Mesendoderm (in vitro differentiated cells): ENCODE data around the gene MANBA.

Experiments
- DNase-seq: peaks from one replicate; pipeline ENCODE4 v3.0.0; 2013
- H2AK5ac ChIP-seq: 2 replicates; pipeline ENCODE4 v1.6.1; 2013; ENCODE audit warnings: low read length, inconsistent platforms
- H2BK120ac ChIP-seq: 2 replicates; pipeline ENCODE4 v1.6.1; 2013; ENCODE audit warnings: low read depth, mild to moderate bottlenecking, low read length, moderate library complexity, mixed read lengths
- H2BK15ac ChIP-seq: replicated peaks from 2 replicates; pipeline ENCODE4 v1.6.1; 2013; ENCODE audit warnings: low read depth, mild to moderate bottlenecking, moderate library complexity
- H2BK5ac ChIP-seq: 2 replicates; pipeline ENCODE4 v1.6.1; 2013; ENCODE audit warnings: low read length, inconsistent platforms
- H3K18ac ChIP-seq: 2 replicates; pipeline ENCODE4 v1.6.1; 2013; ENCODE audit warnings: mild to moderate bottlenecking, low read length, mixed read lengths
- H3K23ac ChIP-seq: one replicate; pipeline ENCODE4 v1.6.1; 2013; ENCODE audit warnings: low read length
- H3K27ac ChIP-seq: 2 replicates; pipeline ENCODE4 v1.5.1; 2013; ENCODE audit warnings: low read depth, mild to moderate bottlenecking, inconsistent platforms, low read length, moderate library complexity
- H3K27me3 ChIP-seq: 2 replicates; pipeline ENCODE4 v1.6.1; 2013; ENCODE audit warnings: low read length, control low read depth, mild to moderate bottlenecking, inconsistent platforms; ENCODE audit not compliant: insufficient read depth, poor library complexity
- H3K36me3 ChIP-seq: 2 replicates; pipeline ENCODE4 v1.6.1; 2013; ENCODE audit warnings: low read length, inconsistent platforms; ENCODE audit not compliant: control insufficient read depth, insufficient read depth
- H3K4ac ChIP-seq: one replicate; pipeline ENCODE4 v1.6.1; 2013; ENCODE audit warnings: low read depth, mild to moderate bottlenecking, low read length, moderate library complexity
- H3K4me1 ChIP-seq: 2 replicates; pipeline ENCODE4 v1.6.1; 2013; ENCODE audit warnings: low read depth, low read length, inconsistent platforms; ENCODE audit not compliant: control insufficient read depth
- H3K4me2 ChIP-seq: 2 replicates; pipeline ENCODE4 v1.6.1; 2013; ENCODE audit warnings: low read length
- H3K4me3 ChIP-seq: 2 replicates; pipeline ENCODE4 v1.5.1; 2013; ENCODE audit warnings: mild to moderate bottlenecking, low read length
- H3K56ac ChIP-seq: one replicate; pipeline ENCODE4 v1.6.1; 2013; ENCODE audit warnings: low read length
- H3K79me1 ChIP-seq: 2 replicates; pipeline ENCODE4 v1.6.1; 2013; ENCODE audit warnings: low read length, inconsistent platforms
- H3K79me2 ChIP-seq: 2 replicates; pipeline ENCODE4 v1.6.1; 2013; ENCODE audit warnings: mild to moderate bottlenecking, low read length; ENCODE audit not compliant: control insufficient read depth, insufficient read depth
- H3K9ac ChIP-seq: 2 replicates; pipeline ENCODE4 v1.6.1; 2013; ENCODE audit warnings: low read length, inconsistent platforms
- H4K5ac ChIP-seq: one replicate; pipeline ENCODE4 v1.6.1; 2013; ENCODE audit warnings: low read length
- H4K8ac ChIP-seq: one replicate; pipeline ENCODE4 v1.6.1; 2013; ENCODE audit warnings: low read depth, mild to moderate bottlenecking, control low read depth, low read length, moderate library complexity
- WGBS: extraction: QIAGEN DNeasy Blood & Tissue Kit; methylation state at CpG from one replicate; pipeline ENCODE4 v1.1.7; 2013; ENCODE audit warnings: low lambda C conversion rate, missing lambda C conversion rate; ENCODE audit not compliant: insufficient coverage; ENCODE audit errors: extremely low coverage; 5-methylcytosine and 5-hydroxymethylcytosine counted together

MANBA gene

GRCh38 chr4:102599886-102600285, 160.9 kb downstream of the MANBA start:
- H3K4me3 ChIP-seq = no peak overlapping the region
- no peak overlapping the region for H2BK15ac ChIP-seq
- no peaks in the 10 kb centered on the region for H3K4me1 ChIP-seq
- H2BK5ac ChIP-seq = no peak overlapping the region
- H3K27me3 ChIP-seq = no peaks in the 10 kb centered on the region
- no peak overlapping the region for H3K4me2 ChIP-seq
- no peak overlapping the region for H3K23ac ChIP-seq
- DNase-seq = no peak
- no peak overlapping the region for H4K5ac ChIP-seq
- no CpG with 5 or more reads among the region's 3 CpGs for WGBS
- no peaks in the 10 kb centered on the region for H3K79me2 ChIP-seq
- no peak overlapping the region for H4K8ac ChIP-seq
- no peak overlapping the region for H3K27ac ChIP-seq
- H2AK5ac ChIP-seq = no peak overlapping the region
- H3K18ac ChIP-seq = no peak overlapping the region
- no peaks in the 10 kb centered on the region for H3K36me3 ChIP-seq
- H2BK120ac ChIP-seq = no peak overlapping the region
- no peak overlapping the region for H3K4ac ChIP-seq
- H3K56ac ChIP-seq = no peak overlapping the region
- H3K79me1 ChIP-seq = no peaks in the 10 kb centered on the region
- no peak overlapping the region for H3K9ac ChIP-seq

- no peak overlapping the region for H3K23ac ChIP-seq
- H3K4ac ChIP-seq = no peak overlapping the region
- no peak overlapping the region for H4K8ac ChIP-seq
- H3K4me3 ChIP-seq = no peak overlapping the region
- no peak overlapping the region for H2AK5ac ChIP-seq
- H3K18ac ChIP-seq = no peak overlapping the region
- no peak for DNase-seq
- H3K4me2 ChIP-seq = no peak overlapping the region
- H2BK15ac ChIP-seq = no peak overlapping the region
- H3K9ac ChIP-seq = no peak overlapping the region
- H3K56ac ChIP-seq = no peak overlapping the region
- H3K36me3 ChIP-seq = no peaks in the 10 kb centered on the region
- H2BK5ac ChIP-seq = no peak overlapping the region
- H2BK120ac ChIP-seq = no peak overlapping the region
- no peaks in the 10 kb centered on the region for H3K27me3 ChIP-seq
- WGBS = no CpG with 5 or more reads among the region's 4 CpGs
- no peak overlapping the region for H4K5ac ChIP-seq
- H3K27ac ChIP-seq = no peak overlapping the region
- H3K79me2 ChIP-seq = no peaks in the 10 kb centered on the region
- H3K79me1 ChIP-seq = no peaks in the 10 kb centered on the region
- H3K4me1 ChIP-seq = no peaks in the 10 kb centered on the region
Measured at GRCh38 chr4:102599455-102599854, 161.3 kb downstream of the MANBA start.

GRCh38 chr4:102598762-102599374, 161.9 kb downstream of the MANBA start:
- no peak overlapping the region for H3K18ac ChIP-seq
- WGBS = no CpG with 5 or more reads among the region's 6 CpGs
- H2BK15ac ChIP-seq = no peak overlapping the region
- no peaks in the 10 kb centered on the region for H3K4me1 ChIP-seq
- H3K4ac ChIP-seq = no peak overlapping the region
- no peak overlapping the region for H3K27ac ChIP-seq
- H3K4me3 ChIP-seq = no peak overlapping the region
- no peak overlapping the region for H2AK5ac ChIP-seq
- H3K27me3 ChIP-seq = no peaks in the 10 kb centered on the region
- no peak overlapping the region for H4K8ac ChIP-seq
- no peak overlapping the region for H2BK120ac ChIP-seq
- no peaks in the 10 kb centered on the region for H3K79me2 ChIP-seq
- H3K56ac ChIP-seq = no peak overlapping the region
- no peaks in the 10 kb centered on the region for H3K36me3 ChIP-seq
- no peak overlapping the region for H3K4me2 ChIP-seq
- no peak overlapping the region for H3K9ac ChIP-seq
- H4K5ac ChIP-seq = no peak overlapping the region
- no peaks in the 10 kb centered on the region for H3K79me1 ChIP-seq
- H2BK5ac ChIP-seq = no peak overlapping the region
- no peak overlapping the region for H3K23ac ChIP-seq
- no peak for DNase-seq

- DNase-seq = no peak
- Histone ChIP-seq H2BK15ac (no peak overlapping the region), H3K23ac (no peak overlapping the region), H3K36me3 (no peaks in the 10 kb centered on the region), H3K4me2 (no peak overlapping the region), H3K9ac (no peak overlapping the region), H3K79me2 (no peaks in the 10 kb centered on the region), H3K4ac (no peak overlapping the region), H3K27ac (no peak overlapping the region), H4K5ac (no peak overlapping the region), H2BK120ac (no peak overlapping the region), H3K18ac (no peak overlapping the region), H2AK5ac (no peak overlapping the region), H3K79me1 (no peaks in the 10 kb centered on the region), H3K4me3 (no peak overlapping the region), H4K8ac (no peak overlapping the region), H3K4me1 (no peaks in the 10 kb centered on the region), H3K56ac (no peak overlapping the region), H3K27me3 (no peaks in the 10 kb centered on the region), H2BK5ac (no peak overlapping the region)
- WGBS = no CpG with 5 or more reads among the region's 1 CpG
Measured at GRCh38 chr4:102598086-102598761, 162.5 kb downstream of the MANBA start.

- Histone ChIP-seq H2BK5ac (no peak overlapping the region), H3K4me3 (no peak overlapping the region), H3K79me1 (no peaks in the 10 kb centered on the region), H3K23ac (no peak overlapping the region), H4K5ac (no peak overlapping the region), H3K9ac (no peak overlapping the region), H3K79me2 (no peaks in the 10 kb centered on the region), H2BK120ac (no peak overlapping the region), H3K4me2 (no peak overlapping the region), H3K27me3 (no peaks in the 10 kb centered on the region), H2BK15ac (no peak overlapping the region), H3K18ac (no peak overlapping the region), H2AK5ac (no peak overlapping the region), H3K27ac (no peak overlapping the region), H3K36me3 (no peaks in the 10 kb centered on the region), H4K8ac (no peak overlapping the region), H3K4me1 (no peaks in the 10 kb centered on the region), H3K56ac (no peak overlapping the region), H3K4ac (no peak overlapping the region)
- no CpG with 5 or more reads among the region's 4 CpGs for WGBS
- no peak for DNase-seq
Measured at GRCh38 chr4:102596532-102596931, 164.2 kb downstream of the MANBA start.

- H3K4me2 ChIP-seq = no peak overlapping the region
- H4K8ac ChIP-seq = no peak overlapping the region
- H3K27me3 ChIP-seq = no peaks in the 10 kb centered on the region
- no peak overlapping the region for H3K56ac ChIP-seq
- no peaks in the 10 kb centered on the region for H3K79me2 ChIP-seq
- DNase-seq = no peak
- no peak overlapping the region for H2BK5ac ChIP-seq
- no peak overlapping the region for H2BK15ac ChIP-seq
- H3K23ac ChIP-seq = no peak overlapping the region
- no peak overlapping the region for H2BK120ac ChIP-seq
- H4K5ac ChIP-seq = no peak overlapping the region
- H3K79me1 ChIP-seq = no peaks in the 10 kb centered on the region
- no peak overlapping the region for H2AK5ac ChIP-seq
- H3K27ac ChIP-seq = no peak overlapping the region
- H3K18ac ChIP-seq = no peak overlapping the region
- no peaks in the 10 kb centered on the region for H3K4me1 ChIP-seq
- H3K9ac ChIP-seq = no peak overlapping the region
- H3K36me3 ChIP-seq = no peaks in the 10 kb centered on the region
- H3K4ac ChIP-seq = no peak overlapping the region
- no CpG with 5 or more reads among the region's 2 CpGs for WGBS
- no peak overlapping the region for H3K4me3 ChIP-seq
Measured at GRCh38 chr4:102594000-102594399, 166.8 kb downstream of the MANBA start.
